Esophagus muscularis mucosa (tissue), 4 donors: ENCODE measurements around the gene RTN3. TPM values are rescaled to one million over a fixed set of nuclear protein-coding genes. Genes with fewer than 3 reads are reported as not detected.
A peak's percentile ranks its signal among the peaks of the same experiment; 100 is the strongest.

Experiments
- DNase-seq: peaks from one replicate; pipeline ENCODE4 v3.0.0-alpha.2; 2017; ENCODE audit errors: extremely low spot score
- H3K27ac ChIP-seq, 4 donors: fragments of 200-600 bp; sonication (generic); replicated peaks in 1 of 4; 1 replicate in 3 of 4; 2 replicates in 1 of 4; pipeline ENCODE4 v1.5.1; 2016 to 2019; ENCODE audit warnings: mild to moderate bottlenecking in 1 of 4
- H3K27me3 ChIP-seq, 4 donors: fragments of 200-600 bp; sonication (generic); one replicate each; pipeline versions ENCODE4 v1.5.1 to v1.6.0; 2016 to 2019
- H3K36me3 ChIP-seq, 4 donors: fragments of 200-600 bp; sonication (generic); one replicate each; pipeline ENCODE4 v1.5.1; 2016 to 2019
- H3K4me1 ChIP-seq, 4 donors: fragments of 200-600 bp; sonication (generic); one replicate each; pipeline ENCODE4 v1.5.1; 2016 to 2019
- H3K4me3 ChIP-seq, 4 donors: fragments of 200-600 bp; sonication (generic); 1 replicate in 2 of 4; 2 replicates in 2 of 4; pipeline ENCODE4 v1.5.1; 2016 to 2019; ENCODE audit warnings: mild to moderate bottlenecking in 4 of 4, moderate library complexity in 1 of 4
- H3K9me3 ChIP-seq, 4 donors: fragments of 200-600 bp; sonication (generic); 1 replicate in 3 of 4; 2 replicates in 1 of 4; pipeline ENCODE4 v1.5.1; 2016 to 2019
- CTCF ChIP-seq, 3 experiments: fragments of 200-600 bp in 2 of 3; fragments of 450-650 bp in 1 of 3; sonication (generic) in 2 of 3; IDR thresholded peaks; one replicate each; pipeline ENCODE4 v1.5.1; 2017 to 2019; ENCODE audit warnings: antibody characterized with exemption in 3 of 3, mild to moderate bottlenecking in 2 of 3, moderate library complexity in 1 of 3
- EP300 ChIP-seq: sonication (generic); formaldehyde crosslinking; IDR thresholded peaks from one replicate; pipeline ENCODE4 v1.6.1; 2017; ENCODE audit warnings: antibody characterized with exemption
- POLR2A ChIP-seq: fragments of 450-650 bp; IDR thresholded peaks from one replicate; pipeline ENCODE4 v1.6.1; 2017; ENCODE audit warnings: antibody characterized with exemption, moderate library complexity, mild to moderate bottlenecking, low read depth
- POLR2AphosphoS5 ChIP-seq, 2 donors: sonication (generic); formaldehyde crosslinking; IDR thresholded peaks; one replicate each; pipeline ENCODE4 v1.6.1; 2017; ENCODE audit warnings: antibody characterized with exemption in 2 of 2
- WGBS: methylation state at CpG from one replicate; pipeline ENCODE4 v1.1.5; 2018; 5-methylcytosine and 5-hydroxymethylcytosine counted together
- intact Hi-C: fragments of 100-400 bp; cut with DNase I; formaldehyde crosslinking; loops from one replicate; pipeline ENCODE4 v1.15.1; 2023
- total RNA-seq, 4 donors: library from RNA; depleted of rRNA; stranded (reverse); fragments of >200 nt; gene quantifications; one replicate each; pipeline versions ENCODE4 v1.1.0 to v1.2.1, GENCODE V29; 2016

The RTN3 gene
- total RNA-seq, 4 donors from 2014 or later = 79.5 to 97.4 (median 87.1) TPM

- TF ChIP-seq CTCF (IDR thresholded peaks at IDR 0.05) (no peak), POLR2A (no peak), EP300 (no peak), POLR2AphosphoS5 (IDR thresholded peaks at IDR 0.05) (no peak)
- Histone ChIP-seq H3K4me1 (peaks cover 51 to 73% (median 70%) of the 10 kb centered on the region in 4 donors), H3K27ac (peak overlapping the region; percentile 86 to 93 (median 92)), H3K27me3 (no peaks in the 10 kb centered on the region), H3K36me3 (peaks cover 0 to 17% (median 2%) of the 10 kb centered on the region in 4 donors), H3K4me3 (peak overlapping the region; percentile 77 to 99 (median 85)), H3K9me3 (no peaks in the 10 kb centered on the region)
- WGBS = 61% methylated on average over 3 of the region's 7 CpGs
- intact Hi-C loops = loop anchor here (5.0 to 10.0 kb wide), 2 partner anchors 181 to 388 kb away; no protein-coding TSS in a partner anchor
- no peak for DNase-seq
Observed at GRCh38 chr11:63766531-63767235, 85.4 kb downstream of the RTN3 start.

DNA sequence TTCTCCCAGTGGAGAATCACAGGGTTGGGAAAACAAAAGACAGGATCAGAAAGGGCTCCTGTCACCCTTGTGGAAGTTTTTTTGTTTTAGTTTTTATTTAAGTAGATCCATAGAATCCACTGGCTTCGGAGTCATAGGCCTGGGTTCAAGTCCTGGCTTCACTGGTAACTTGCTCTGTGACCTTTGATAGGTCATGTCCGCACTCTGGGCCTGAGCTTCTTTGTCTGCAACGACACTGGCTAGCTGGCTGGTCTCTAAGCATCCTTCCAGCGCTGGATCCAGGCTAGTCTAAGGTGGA lies 85.9 kb downstream of the RTN3 start:
- intact Hi-C loops = loop anchor here (5.0 to 10.0 kb wide), 2 partner anchors 180 to 388 kb away; no protein-coding TSS in a partner anchor
- H3K27ac ChIP-seq = peak overlapping the region; percentile 86 to 93 (median 92)
- H3K9me3 ChIP-seq = no peaks in the 10 kb centered on the region
- H3K27me3 ChIP-seq = no peaks in the 10 kb centered on the region
- H3K4me3 ChIP-seq = peak overlapping the region; percentile 77 to 99 (median 85)
- 14% methylated on average over 4 of the region's 4 CpGs for WGBS
- H3K36me3 ChIP-seq = peaks cover 0 to 16% (median 2%) of the 10 kb centered on the region in 4 donors
- DNase-seq = no peak
- TF ChIP-seq POLR2AphosphoS5 (IDR thresholded peaks at IDR 0.05) (no peak), POLR2A (no peak), EP300 (no peak), CTCF (IDR thresholded peaks at IDR 0.05) (no peak)
- peaks cover 45 to 68% (median 64%) of the 10 kb centered on the region in 4 donors for H3K4me1 ChIP-seq

DNA sequence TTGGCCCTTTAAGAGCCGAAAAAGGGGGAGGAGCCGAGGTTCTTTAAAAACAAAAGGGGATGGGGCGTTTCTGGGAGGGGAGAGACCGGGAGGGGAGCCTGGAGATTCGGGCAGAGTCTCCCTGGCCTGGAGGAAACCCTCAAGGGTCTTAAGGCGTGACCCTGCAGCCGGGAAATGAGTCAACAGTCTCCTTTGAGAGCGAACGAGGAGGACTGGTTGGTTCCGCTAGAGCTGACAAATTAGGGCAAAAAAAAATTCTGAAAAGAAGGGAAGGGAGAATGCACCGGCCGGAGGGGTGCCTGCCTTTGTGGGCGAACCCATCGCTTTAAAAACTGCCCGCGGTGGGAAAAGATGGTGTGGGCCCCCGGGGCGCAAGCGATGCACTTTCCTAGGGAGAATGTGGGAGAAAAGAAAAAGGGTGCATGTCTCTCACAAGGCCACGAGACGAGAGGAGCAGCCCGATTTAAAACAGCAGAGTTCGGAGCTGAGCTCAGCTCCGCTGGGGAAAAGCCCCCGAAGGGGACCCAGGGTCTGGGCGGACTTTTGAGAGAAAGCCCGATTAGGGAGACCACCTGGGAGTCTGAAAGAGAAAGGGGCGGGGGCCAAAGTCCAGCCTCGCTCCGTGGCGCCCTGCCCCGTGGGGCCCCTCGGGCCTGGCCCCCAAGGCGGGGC lies 86.4 kb downstream of the RTN3 start:
- no peaks in the 10 kb centered on the region for H3K9me3 ChIP-seq
- WGBS = under 1% methylated on average over 33 of the region's 34 CpGs
- TF ChIP-seq CTCF (IDR thresholded peaks at IDR 0.05) (no peak), POLR2AphosphoS5 (IDR thresholded peaks at IDR 0.05) (peak; percentile 23 to 72)
- peak overlapping the region; percentile 77 to 99 (median 85) for H3K4me3 ChIP-seq
- H3K36me3 ChIP-seq = peaks cover 0 to 16% (median 2%) of the 10 kb centered on the region in 4 donors
- DNase-seq = no peak
- H3K27ac ChIP-seq = peak overlapping the region; percentile 86 to 93 (median 92)
- peaks cover 40 to 63% (median 60%) of the 10 kb centered on the region in 4 donors for H3K4me1 ChIP-seq
- intact Hi-C loops = loop anchor here (2.0 to 10.0 kb wide), 3 partner anchors 45 to 387 kb away; partner anchors contain the start of gene SPINDOC
- H3K27me3 ChIP-seq = no peaks in the 10 kb centered on the region

- Histone ChIP-seq H3K27me3 (no peaks in the 10 kb centered on the region), H3K4me3 (peak within 1 kb of the TSS; percentile 77 to 99 (median 85)), H3K36me3 (peaks cover 0 to 16% (median 2%) of the 10 kb centered on the region in 4 donors), H3K27ac (peak within 1 kb of the TSS; percentile 86 to 93 (median 92)), H3K9me3 (no peaks in the 10 kb centered on the region), H3K4me1 (peaks cover 35 to 55% (median 52%) of the 10 kb centered on the region in 4 donors)
- 0% methylated on average over 3 of the region's 113 CpGs for WGBS
- TF ChIP-seq CTCF (IDR thresholded peaks at IDR 0.05) (peak; percentile 75 to 89 (median 86)), POLR2A (no peak)
- intact Hi-C loops = loop anchor here (2.0 to 10.0 kb wide), 3 partner anchors 44 to 386 kb away; partner anchors contain the start of gene SPINDOC
- DNase-seq = no peak
Observed at GRCh38 chr11:63768237-63769041, 87.1 kb downstream of the RTN3 start, which contains the start of gene ZFTA. Gene ZFTA (minus strand): TSS chr11:63768775. CDS start chr11:63768622, 153 bp downstream.
